HG03439 (cell line): ENCODE data around the gene KLHL28.

Experiments
- ATAC-seq: cut with Tn5 transposase; IDR thresholded peaks from one replicate; pipeline ENCODE4 v1.9.1; 2021; ENCODE audit warnings: mild to moderate bottlenecking, moderate library complexity; ENCODE audit not compliant: unreplicated experiment

KLHL28 gene, protein sequence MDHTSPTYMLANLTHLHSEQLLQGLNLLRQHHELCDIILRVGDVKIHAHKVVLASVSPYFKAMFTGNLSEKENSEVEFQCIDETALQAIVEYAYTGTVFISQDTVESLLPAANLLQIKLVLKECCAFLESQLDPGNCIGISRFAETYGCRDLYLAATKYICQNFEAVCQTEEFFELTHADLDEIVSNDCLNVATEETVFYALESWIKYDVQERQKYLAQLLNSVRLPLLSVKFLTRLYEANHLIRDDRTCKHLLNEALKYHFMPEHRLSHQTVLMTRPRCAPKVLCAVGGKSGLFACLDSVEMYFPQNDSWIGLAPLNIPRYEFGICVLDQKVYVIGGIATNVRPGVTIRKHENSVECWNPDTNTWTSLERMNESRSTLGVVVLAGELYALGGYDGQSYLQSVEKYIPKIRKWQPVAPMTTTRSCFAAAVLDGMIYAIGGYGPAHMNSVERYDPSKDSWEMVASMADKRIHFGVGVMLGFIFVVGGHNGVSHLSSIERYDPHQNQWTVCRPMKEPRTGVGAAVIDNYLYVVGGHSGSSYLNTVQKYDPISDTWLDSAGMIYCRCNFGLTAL

DNA sequence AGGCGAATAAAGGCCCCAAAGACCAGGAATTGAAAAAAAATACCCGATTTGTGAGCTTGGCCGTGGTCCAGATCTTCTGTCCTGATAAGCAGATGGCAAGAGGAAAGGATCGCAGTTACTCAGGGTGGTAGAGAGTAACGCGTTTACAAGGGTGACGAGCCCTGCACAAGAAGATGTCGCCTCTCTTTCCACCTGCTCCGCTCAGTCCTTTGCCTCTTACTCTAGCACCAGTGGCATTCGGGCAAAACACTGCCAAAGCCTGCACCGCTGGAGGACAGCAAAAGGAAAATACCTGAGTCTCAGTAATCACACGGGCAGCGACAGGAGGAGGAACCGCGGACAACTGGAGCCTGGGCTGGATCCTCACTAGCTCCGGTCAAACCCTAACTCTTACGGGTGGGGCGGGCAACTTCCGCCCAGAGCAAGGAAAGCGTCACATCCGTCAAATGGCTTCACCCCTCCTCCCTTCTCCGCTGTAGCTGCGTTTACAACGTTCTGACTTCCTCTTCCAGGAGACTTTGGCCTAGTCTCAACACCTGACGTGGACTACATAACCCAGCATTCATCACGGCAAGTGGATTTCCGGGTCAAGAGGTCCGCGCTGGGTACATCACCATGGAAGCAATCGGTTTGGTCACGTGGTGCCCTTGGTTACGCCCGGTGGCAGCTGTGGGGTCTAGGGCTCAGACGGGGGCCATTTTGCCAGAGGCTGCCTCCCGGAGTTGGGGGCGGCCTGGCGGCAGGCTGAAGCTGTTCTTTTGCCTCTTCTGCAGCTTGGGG, at the start of gene KLHL28, which contains the start of gene TOGARAM1:
KLHL28 (minus strand) TSS at position 394 of the 780 bp plus-strand sequence. CDS start 16,019 bp downstream, outside the sequence.
TOGARAM1 (plus strand) TSS at position 637 of the 780 bp plus-strand sequence. CDS start 232 bp downstream, outside the sequence.
- ATAC-seq = peak; percentile 91

DNA sequence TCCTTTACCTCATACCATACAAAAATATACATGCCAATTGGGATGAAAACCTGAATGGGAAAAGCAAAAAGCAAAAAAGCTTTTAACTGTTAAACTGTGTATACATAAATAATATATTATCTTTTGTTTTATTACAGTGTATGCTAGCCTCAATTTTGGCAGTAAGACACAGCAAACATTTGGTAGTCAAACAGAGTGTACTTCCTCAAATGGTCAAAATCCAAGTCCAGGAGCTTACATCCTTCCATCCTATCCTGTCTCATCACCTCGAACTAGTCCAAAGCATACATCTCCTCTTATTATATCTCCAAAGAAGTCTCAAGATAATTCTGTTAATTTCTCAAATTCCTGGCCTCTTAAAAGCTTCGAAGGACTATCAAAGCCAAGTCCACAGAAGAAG, 42.2 kb upstream of the KLHL28 start:
- ATAC-seq = no peak

DNA sequence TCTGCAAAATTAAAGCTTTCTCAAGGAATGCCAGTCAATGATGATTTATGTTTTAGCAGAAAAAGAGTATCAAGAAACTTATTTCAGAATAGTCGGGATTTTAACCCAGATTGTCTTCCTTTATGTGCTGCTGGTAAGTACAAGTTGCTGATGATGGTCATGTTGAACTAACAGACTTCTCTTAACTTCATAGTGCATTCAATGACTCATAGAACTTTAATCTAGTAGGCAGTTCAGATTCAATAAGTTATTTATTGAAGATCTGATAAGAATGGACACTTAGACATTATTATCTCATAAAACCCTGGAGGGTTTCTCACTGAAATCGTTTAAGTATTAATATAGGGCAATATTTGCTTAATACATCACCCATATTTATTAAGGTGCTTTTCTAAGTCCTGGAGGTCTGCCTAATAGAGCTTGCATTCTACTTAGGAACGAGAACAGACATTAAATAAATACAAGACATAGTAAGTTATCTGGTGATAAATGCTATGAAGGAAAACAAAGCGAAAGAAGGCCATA, 34.1 kb upstream of the KLHL28 start:
- ATAC-seq = no peak

DNA sequence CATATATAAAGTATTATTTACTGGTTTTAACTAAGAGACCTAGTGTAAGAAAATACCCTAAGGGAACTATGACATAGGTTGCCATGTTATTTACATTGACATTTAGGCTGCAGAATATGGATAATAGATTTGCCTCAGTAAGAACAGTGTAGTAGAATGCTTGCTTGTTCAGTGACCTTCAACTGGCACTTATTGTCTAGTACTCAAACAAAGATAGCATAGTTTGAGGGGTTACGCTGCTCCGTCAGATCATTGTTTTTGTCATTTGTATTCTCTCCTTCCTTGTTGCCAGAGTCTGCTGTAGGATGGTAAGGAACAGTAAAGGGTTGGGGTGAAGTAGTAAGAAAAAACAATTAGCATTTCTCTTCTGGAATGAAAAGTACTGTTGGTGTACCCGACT, 33.4 kb upstream of the KLHL28 start:
- no peak for ATAC-seq

DNA sequence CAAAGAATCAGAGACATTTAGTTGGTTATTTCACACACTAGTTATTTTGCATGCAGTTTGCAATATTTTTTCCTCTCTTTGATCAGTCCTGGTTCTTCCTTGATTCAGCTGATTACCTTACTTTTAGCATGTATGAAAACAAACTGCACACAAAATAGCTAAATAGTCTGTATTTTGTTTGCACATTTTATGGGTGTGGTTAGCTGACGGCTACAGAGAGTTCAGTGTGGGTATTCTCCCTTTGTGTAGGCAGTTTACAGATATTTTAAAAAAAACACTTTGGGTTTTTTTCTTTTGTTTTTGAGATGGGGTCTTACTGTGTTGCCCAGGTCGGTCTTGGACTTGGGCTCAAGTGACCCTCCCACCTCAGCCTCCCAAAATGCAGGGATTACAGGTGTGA, 28.8 kb upstream of the KLHL28 start:
- ATAC-seq = no peak

DNA sequence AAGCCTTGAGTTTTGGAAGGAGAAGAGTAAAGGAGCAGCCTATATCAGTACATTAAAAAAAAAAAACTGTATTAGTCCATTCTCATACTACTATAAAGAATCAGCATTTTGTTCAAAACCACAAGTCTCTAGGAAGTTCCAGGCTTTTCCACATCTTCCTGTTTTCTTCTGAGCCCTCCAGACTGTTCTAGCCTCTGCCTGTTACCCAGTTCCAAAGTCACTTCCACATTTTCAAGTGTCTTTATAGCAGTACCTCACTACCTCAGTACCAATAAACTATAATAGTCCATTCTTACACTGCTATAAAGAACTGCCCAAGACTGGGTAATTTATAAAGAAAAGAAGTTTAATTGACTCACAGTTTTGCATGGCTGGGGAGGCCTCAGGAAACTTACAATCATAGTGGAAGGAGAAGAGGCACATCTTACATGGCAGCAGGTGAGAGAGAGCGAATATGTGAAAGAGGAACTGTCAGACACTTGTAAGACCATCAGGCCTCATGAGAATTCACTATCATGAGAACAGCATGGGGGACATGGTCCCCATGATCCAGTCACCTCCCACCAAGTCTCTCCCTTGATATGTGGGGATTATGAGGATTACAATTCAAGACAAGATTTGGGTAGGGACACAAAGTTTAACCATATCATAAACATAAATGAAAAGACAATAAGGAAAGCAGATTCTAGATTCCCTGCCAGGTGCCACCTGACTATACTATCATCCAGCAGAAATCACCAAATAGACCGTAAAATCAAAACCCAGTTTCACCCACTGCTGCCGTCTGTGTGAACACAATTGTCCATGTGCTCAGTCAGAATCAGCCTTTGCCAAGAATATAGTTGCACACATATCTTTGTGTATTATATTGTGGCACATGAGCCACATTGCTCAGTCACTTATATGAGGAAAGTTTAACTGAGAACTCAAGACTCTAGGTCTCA, 28.0 kb upstream of the KLHL28 start:
- ATAC-seq = no peak

DNA sequence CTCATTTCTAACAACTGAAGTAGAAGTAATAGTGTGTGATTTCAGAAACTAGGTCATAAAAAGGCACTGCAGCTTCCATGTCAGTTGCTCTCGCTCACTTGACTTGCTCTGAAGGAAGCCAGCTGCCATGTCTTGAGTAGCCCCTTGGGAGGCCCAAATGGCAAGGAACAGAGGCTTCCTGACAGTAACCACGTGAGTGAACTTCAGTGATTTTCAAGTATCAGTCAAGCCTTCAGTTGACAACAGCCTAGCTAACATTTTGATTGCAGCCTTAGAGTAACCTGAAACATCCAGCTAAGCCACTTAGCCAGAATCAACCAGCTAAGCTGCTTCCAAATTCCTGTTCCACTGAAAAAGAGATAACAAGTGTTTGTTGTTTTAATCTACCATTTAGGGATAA, 26.9 kb upstream of the KLHL28 start:
- no peak for ATAC-seq

DNA sequence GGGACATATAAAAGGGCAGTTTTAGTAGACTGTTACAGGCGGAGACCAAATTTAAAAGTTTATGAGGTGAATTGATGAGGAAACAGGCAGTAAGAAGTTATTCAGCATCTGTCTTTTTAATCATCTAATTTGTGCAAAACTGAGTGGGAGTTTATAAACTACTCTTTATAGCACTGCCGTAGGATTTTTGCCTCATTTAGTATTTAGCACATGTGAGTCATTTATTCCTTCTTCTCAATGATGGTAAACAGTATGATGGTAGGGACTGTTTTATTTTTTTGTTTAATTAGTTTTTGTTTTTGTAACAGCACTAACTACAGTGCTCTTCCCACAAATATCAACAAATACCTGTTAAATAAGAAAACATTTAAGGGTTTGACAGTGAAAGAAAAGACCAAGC, 20.8 kb upstream of the KLHL28 start:
- no peak for ATAC-seq

DNA sequence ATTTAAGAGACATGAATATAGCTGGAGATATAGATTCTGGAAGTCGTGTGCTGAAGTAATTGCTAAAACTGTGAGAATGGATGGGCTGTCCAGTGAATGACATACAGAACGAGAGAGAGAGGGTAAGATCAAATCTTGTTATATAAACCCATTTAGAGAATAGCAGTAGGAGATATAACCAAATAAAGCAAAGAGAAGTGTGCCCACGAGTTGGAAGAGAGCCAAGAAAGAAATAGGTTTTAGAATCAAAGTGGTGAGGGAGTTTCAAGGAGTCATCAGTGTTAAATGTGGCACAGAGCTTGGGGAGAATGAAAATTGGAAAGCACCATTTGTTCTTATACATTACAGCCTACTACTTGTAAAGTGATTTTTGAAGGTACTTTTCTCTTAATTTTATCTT, 19.5 kb upstream of the KLHL28 start:
- no peak for ATAC-seq

DNA sequence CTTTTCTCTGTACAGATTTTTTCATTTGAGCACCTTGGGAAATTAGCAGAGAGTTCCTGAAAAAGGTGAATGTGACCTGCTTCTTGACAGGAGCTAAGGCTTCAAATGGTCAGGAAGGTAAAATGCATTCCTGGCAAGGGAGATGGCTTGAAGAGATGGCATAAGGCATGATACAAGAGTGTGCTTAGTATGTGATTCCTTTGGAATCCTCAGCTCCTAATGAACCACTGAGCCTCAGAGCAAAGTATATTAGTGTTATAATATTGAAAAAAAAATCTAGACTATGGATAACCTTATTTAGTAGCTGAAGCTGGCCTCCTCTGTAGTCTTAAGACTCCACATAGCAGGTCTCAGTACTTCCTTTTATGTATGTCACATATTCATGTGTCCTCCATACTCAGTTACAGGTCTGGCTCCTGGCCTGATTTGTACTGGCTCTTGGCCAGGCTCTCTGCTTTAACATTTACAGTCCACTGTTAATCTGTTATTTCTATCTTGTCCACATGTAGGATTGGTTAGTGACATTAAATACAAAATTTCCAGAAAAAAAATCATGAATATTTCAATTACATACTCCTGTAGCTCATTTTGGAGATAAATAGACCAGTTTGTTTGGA, 18.1 kb upstream of the KLHL28 start:
- no peak for ATAC-seq

DNA sequence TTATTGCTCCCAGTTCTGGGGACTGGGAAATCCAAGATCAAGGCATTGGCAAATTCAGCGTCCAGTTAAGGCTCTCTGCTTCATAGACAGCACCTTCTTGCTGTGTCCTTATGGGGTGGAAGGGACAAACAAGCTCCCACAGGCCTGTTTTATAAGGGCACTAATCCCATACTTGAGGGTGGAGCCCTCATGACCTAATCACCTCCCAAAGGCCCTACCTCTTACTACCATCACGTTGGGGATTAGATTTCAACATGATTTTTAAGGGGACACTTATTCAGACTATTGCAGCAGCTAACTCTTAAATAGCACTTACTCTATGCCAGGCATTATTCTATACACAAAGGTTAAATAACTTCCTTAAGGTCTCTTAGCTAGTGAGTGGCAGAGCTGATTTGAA, 17.5 kb upstream of the KLHL28 start:
- ATAC-seq = no peak

DNA sequence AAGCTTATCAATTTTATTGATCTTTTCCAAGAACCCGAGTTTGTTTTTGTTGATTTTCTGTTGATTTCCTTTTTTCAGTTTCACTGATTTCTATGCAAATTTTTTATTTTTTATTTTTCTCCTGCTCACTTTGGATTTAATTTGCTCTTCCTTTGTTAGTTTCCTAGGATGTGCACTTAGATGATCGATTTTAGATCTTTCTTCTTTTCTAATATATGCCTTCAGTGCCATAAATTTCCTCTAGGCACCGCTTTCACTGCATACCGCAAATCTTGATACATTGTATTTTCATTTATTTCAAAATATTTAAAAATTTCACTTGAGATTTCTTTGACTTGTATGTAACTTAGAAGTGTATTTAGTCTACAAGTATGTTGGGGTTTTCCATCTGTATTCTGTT, 9.7 kb upstream of the KLHL28 start:
- no peak for ATAC-seq

DNA sequence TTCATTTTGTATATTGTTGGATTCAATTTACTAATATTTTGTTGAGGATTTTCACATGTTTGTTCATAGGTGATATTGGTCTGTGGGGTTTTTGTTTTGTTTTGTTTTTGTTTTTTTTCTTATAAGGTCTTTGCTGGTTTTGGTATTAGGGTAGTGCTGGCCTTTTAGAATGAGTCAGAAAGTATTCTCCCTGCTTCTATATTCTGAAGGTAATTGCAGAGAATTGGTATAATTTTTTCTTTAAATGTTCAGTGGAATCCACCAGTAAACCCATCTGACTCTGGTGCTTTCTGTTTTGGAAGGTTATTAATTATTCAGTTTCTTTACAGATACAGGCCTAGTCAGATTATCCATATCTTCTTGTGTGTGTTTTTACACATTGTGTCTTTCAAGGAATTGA, 9.2 kb upstream of the KLHL28 start:
- ATAC-seq = peak; percentile 48

DNA sequence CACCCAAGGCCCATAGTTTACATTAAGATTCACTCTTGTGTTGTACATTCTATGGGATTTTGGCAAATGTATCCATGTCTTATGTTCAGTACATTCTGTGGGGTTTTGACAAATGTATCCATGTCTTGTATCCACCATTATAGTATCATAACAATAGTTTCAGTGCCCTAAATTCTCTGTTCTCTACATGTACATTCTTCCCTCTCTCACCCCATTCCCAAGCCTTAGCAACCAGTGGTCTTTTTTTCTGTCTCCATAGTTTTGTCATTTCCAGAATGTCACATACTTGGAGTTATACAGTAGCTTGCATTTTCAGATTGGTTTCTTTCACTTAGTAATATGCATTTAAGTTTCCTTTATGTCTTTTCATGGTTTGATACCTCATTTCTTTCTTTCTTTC, 7.0 kb upstream of the KLHL28 start:
- ATAC-seq = no peak

DNA sequence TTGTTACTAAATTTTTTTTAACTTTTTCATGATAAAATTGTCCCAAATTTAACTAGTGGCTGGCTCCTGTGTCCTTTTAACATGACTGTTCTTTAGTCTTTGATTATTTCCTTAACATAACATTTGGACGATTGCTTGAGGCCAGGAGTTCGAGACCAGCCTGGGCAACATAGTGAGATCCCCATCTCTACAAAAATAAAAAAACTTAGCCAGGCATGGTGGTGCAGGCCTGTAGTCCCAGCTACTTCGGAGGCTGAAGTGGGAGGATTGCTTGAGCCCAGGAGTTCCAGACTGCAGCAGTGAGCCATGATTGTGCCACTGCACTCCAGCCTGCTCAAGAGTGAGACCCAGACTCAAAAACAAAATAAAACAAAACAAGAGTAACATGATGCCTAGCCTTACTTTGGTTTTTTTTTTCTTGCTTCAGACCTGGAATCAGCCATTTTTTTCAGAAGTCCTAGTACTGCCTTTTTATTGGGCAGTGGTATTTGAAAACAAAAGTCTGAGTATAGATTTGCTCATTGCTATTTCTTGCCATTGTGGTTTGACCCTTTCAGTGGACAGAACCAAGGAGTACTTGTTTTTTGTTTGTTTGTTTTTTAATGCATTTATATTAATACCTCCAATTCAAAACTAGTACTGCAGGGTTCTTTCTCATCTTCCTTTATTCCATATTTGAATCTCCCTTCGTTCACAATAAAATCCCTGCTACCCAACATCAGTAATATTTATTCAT, 5.0 kb upstream of the KLHL28 start:
- no peak for ATAC-seq

DNA sequence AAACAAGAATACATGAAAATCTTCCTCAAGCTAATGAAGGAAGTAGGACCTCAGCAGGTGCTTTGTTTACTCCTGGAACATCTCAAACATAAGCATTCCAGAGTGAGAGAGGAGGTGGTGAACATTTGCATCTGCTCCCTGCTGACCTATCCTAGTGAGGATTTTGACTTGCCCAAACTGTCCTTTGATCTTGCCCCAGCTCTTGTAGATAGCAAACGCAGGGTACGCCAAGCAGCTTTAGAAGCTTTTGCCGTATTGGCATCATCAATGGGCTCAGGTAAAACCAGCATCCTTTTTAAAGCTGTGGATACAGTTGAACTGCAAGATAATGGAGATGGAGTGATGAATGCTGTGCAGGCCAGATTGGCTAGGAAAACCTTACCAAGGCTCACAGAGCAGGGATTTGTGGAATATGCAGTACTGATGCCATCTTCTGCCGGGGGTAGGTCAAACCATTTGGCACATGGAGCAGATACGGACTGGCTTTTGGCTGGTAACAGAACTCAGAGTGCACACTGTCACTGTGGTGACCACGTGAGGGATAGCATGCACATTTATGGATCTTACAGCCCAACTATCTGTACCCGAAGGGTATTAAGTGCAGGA, 2.1 kb upstream of the KLHL28 start:
- no peak for ATAC-seq

DNA sequence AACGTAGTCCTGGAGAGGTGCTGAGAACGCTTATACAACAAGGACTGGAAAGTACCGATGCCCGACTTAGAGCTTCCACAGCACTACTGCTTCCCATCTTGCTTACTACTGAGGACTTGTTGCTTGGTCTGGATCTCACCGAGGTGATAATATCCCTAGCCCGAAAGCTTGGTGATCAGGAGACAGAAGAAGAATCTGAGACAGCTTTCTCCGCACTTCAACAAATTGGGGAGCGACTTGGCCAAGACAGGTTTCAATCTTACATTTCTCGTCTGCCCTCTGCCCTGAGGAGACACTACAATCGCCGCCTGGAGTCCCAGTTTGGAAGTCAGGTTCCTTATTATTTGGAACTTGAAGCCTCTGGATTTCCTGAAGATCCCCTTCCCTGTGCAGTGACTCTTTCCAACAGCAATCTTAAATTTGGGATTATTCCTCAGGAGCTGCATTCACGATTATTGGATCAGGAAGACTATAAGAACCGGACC, 1.3 kb upstream of the KLHL28 start:
- ATAC-seq = no peak

DNA sequence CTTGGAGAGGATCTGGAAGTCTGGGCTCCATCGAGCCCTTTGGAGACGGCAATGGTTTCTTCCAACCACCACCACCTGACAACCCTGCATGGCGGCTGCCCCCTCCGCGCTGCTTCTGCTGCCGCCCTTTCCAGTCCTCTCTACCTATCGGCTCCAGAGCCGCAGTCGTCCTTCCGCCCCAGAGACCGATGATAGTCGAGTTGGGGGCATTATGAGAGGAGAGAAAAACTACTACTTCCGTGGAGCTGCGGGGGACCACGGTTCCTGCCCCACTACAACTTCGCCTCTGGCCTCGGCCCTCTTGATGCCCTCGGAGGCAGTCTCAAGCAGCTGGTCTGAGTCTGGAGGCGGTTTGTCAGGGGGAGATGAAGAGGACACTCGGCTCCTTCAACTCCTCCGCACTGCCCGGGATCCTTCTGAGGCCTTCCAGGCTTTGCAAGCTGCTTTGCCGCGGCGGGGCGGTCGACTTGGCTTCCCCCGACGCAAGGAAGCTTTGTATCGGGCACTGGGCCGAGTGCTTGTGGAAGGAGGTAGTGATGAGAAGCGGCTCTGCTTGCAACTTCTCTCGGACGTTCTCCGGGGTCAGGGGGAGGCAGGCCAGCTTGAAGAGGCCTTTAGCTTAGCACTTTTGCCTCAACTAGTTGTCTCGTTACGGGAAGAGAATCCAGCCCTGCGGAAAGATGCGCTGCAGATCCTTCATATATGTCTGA, 742 bp upstream of the KLHL28 start:
- peak; percentile 34 for ATAC-seq
